GM12878 (cell line): Measurements from ENCODE around the gene STX16.

ENCODE experiments used
- MXI1 ChIP-seq: fragments of 150-350 bp; IDR thresholded peaks from 2 replicates; pipeline ENCODE4 v1.6.1; 2011; ENCODE audit warnings: low read depth, mild to moderate bottlenecking, inconsistent platforms, low read length, improper control_type of control experiment
- POLR2A ChIP-seq: IDR thresholded peaks from 2 replicates; pipeline ENCODE4 v1.6.1; 2011; ENCODE audit warnings: low read depth, mild to moderate bottlenecking, low read length
- RAD51 ChIP-seq: fragments of 450-650 bp; IDR thresholded peaks from 2 replicates; pipeline ENCODE4 v1.6.1; 2016; ENCODE audit warnings: moderate library complexity, mild to moderate bottlenecking, inconsistent platforms
- SUZ12 ChIP-seq: fragments of 200-600 bp; sonication (generic); IDR thresholded peaks from one replicate; pipeline ENCODE4 v1.6.1; 2018; ENCODE audit warnings: antibody characterized with exemption, mild to moderate bottlenecking; ENCODE audit not compliant: unreplicated experiment
- TF ChIP-seq, protein P1 (sequence below): IDR thresholded peaks from 2 replicates; pipeline ENCODE4 v1.6.1; 2012; ENCODE audit warnings: improper control_type of control experiment, low read depth, low read length; ENCODE audit not compliant: insufficient replicate concordance
- TF ChIP-seq, protein P2 (sequence below): fragments of 450-650 bp; IDR thresholded peaks from 2 replicates; pipeline ENCODE4 v1.6.1; 2017; ENCODE audit warnings: mild to moderate bottlenecking
- TF ChIP-seq, protein P3 (sequence below), 3 experiments: IDR thresholded peaks in 2 of 3; conservative IDR thresholded peaks in 1 of 3; 2 replicates each; pipeline ENCODE4 v1.5.1; 2011; ENCODE audit warnings: low read depth in 3 of 3, low read length in 3 of 3, mild to moderate bottlenecking in 3 of 3, control low read depth in 2 of 3, moderate library complexity in 2 of 3, inconsistent platforms in 1 of 3, mixed read lengths in 1 of 3; ENCODE audit not compliant: control insufficient read depth in 2 of 3, insufficient read depth in 1 of 3; ENCODE audit errors: extremely low read depth in 1 of 3

DNA sequence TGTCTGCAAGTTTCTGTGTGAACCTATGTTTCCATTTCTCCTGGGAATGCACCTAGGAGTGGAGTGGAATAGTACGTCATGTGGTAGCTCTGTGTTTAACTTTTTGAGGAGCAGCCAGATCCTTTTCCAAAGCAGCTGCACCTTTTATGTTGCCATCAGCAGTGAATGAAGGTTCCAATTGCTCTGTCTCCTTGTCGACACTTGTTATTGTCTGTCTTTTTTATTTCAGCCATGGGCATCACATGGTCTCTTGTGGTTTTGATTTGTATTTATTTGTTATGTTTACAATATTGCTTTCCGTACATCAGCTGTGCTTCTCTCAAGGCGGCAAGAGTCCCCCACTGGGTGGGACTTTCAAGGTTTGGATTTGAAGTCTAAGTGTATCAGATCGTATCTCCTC, 33.9 kb upstream of the STX16 start:
- TF ChIP-seq SUZ12, result no peak
- TF ChIP-seq MXI1, result no peak
- TF ChIP-seq, protein P1, sequence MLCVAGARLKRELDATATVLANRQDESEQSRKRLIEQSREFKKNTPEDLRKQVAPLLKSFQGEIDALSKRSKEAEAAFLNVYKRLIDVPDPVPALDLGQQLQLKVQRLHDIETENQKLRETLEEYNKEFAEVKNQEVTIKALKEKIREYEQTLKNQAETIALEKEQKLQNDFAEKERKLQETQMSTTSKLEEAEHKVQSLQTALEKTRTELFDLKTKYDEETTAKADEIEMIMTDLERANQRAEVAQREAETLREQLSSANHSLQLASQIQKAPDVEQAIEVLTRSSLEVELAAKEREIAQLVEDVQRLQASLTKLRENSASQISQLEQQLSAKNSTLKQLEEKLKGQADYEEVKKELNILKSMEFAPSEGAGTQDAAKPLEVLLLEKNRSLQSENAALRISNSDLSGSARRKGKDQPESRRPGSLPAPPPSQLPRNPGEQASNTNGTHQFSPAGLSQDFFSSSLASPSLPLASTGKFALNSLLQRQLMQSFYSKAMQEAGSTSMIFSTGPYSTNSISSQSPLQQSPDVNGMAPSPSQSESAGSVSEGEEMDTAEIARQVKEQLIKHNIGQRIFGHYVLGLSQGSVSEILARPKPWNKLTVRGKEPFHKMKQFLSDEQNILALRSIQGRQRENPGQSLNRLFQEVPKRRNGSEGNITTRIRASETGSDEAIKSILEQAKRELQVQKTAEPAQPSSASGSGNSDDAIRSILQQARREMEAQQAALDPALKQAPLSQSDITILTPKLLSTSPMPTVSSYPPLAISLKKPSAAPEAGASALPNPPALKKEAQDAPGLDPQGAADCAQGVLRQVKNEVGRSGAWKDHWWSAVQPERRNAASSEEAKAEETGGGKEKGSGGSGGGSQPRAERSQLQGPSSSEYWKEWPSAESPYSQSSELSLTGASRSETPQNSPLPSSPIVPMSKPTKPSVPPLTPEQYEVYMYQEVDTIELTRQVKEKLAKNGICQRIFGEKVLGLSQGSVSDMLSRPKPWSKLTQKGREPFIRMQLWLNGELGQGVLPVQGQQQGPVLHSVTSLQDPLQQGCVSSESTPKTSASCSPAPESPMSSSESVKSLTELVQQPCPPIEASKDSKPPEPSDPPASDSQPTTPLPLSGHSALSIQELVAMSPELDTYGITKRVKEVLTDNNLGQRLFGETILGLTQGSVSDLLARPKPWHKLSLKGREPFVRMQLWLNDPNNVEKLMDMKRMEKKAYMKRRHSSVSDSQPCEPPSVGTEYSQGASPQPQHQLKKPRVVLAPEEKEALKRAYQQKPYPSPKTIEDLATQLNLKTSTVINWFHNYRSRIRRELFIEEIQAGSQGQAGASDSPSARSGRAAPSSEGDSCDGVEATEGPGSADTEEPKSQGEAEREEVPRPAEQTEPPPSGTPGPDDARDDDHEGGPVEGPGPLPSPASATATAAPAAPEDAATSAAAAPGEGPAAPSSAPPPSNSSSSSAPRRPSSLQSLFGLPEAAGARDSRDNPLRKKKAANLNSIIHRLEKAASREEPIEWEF, result no peak
- TF ChIP-seq, protein P2, sequence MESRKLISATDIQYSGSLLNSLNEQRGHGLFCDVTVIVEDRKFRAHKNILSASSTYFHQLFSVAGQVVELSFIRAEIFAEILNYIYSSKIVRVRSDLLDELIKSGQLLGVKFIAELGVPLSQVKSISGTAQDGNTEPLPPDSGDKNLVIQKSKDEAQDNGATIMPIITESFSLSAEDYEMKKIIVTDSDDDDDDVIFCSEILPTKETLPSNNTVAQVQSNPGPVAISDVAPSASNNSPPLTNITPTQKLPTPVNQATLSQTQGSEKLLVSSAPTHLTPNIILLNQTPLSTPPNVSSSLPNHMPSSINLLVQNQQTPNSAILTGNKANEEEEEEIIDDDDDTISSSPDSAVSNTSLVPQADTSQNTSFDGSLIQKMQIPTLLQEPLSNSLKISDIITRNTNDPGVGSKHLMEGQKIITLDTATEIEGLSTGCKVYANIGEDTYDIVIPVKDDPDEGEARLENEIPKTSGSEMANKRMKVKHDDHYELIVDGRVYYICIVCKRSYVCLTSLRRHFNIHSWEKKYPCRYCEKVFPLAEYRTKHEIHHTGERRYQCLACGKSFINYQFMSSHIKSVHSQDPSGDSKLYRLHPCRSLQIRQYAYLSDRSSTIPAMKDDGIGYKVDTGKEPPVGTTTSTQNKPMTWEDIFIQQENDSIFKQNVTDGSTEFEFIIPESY, result no peak
- no peak for TF ChIP-seq RAD51
- TF ChIP-seq, protein P3, sequence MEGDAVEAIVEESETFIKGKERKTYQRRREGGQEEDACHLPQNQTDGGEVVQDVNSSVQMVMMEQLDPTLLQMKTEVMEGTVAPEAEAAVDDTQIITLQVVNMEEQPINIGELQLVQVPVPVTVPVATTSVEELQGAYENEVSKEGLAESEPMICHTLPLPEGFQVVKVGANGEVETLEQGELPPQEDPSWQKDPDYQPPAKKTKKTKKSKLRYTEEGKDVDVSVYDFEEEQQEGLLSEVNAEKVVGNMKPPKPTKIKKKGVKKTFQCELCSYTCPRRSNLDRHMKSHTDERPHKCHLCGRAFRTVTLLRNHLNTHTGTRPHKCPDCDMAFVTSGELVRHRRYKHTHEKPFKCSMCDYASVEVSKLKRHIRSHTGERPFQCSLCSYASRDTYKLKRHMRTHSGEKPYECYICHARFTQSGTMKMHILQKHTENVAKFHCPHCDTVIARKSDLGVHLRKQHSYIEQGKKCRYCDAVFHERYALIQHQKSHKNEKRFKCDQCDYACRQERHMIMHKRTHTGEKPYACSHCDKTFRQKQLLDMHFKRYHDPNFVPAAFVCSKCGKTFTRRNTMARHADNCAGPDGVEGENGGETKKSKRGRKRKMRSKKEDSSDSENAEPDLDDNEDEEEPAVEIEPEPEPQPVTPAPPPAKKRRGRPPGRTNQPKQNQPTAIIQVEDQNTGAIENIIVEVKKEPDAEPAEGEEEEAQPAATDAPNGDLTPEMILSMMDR (IDR thresholded peaks at IDR 0.05 in 2 of 3, conservative IDR thresholded peaks at IDR 0.05 in 1 of 3; ENCODE audit: control insufficient read depth in 2 of 3, extremely low read depth in 1 of 3, insufficient read depth in 1 of 3, low read depth in 3 of 3, low read length in 3 of 3), result no peak
- TF ChIP-seq POLR2A, result no peak
